Left ventricle myocardium inferior (tissue), 1 donor: Measurements from ENCODE around the gene NANS. TPM values are rescaled to one million over a fixed set of nuclear protein-coding genes. Genes with fewer than 3 reads are reported as not detected.

Experiments used
- DNase-seq: peaks from one replicate; pipeline ENCODE4 v3.0.0-alpha.2; 2020
- H3K27ac ChIP-seq: fragments of 200-600 bp; replicated peaks from 2 replicates; pipeline ENCODE4 v1.8.0; 2021
- H3K27me3 ChIP-seq: fragments of 200-600 bp; 2 replicates; pipeline ENCODE4 v1.8.0; 2021; ENCODE audit warnings: low read depth
- H3K36me3 ChIP-seq: fragments of 200-600 bp; 2 replicates; pipeline ENCODE4 v1.8.0; 2021
- H3K4me1 ChIP-seq: fragments of 200-600 bp; 2 replicates; pipeline ENCODE4 v1.8.0; 2021
- H3K4me3 ChIP-seq: fragments of 200-600 bp; 2 replicates; pipeline ENCODE4 v1.8.0; 2021; ENCODE audit warnings: mild to moderate bottlenecking, moderate library complexity
- H3K9me3 ChIP-seq: fragments of 200-600 bp; replicated peaks from 2 replicates; pipeline ENCODE4 v1.8.0; 2021
- CTCF ChIP-seq: fragments of 200-600 bp; IDR thresholded peaks from 2 replicates; pipeline ENCODE4 v1.8.0; 2021; ENCODE audit warnings: antibody characterized with exemption, mild to moderate bottlenecking, borderline replicate concordance
- intact Hi-C: fragments of 100-400 bp; cut with micrococcal nuclease; formaldehyde crosslinking; loops from one replicate; pipeline ENCODE4 v1.11.0; 2022
- total RNA-seq: library from RNA; stranded (reverse); fragmentation: NEBNext Ultra II Directional; extraction: Animal tissue kit (Norgen Biotek cat#: 25700); gene quantifications from one replicate; pipeline ENCODE4 v1.2.1, GENCODE V29; 2021
- donor health status: DM: no; HTN: yes; CAD: no; lungs with severe emphysema.

The NANS gene
- total RNA-seq, 1 donor from 2014 or later = 38.6 TPM

GRCh38 chr9:98049288-98050072 is 7.1 kb upstream of the NANS start:
- Histone ChIP-seq H3K9me3 (no peaks in the 10 kb centered on the region), H3K4me1 (no peaks in the 10 kb centered on the region), H3K27me3 (no peaks in the 10 kb centered on the region), H3K27ac (no peak overlapping the region), H3K4me3 (no peak overlapping the region), H3K36me3 (no peaks in the 10 kb centered on the region)
- no peak for DNase-seq
- TF ChIP-seq CTCF = no peak
- intact Hi-C loops = no loop called here

- Histone ChIP-seq H3K27ac (no peak overlapping the region), H3K9me3 (no peaks in the 10 kb centered on the region), H3K36me3 (no peaks in the 10 kb centered on the region), H3K4me1 (no peaks in the 10 kb centered on the region), H3K27me3 (no peaks in the 10 kb centered on the region), H3K4me3 (no peak overlapping the region)
- intact Hi-C loops = no loop called here
- no peak for DNase-seq
- TF ChIP-seq CTCF = no peak
Observed at GRCh38 chr9:98050351-98050750, 6.2 kb upstream of the NANS start.

GRCh38 chr9:98054376-98054951 is 2.1 kb upstream of the NANS start:
- intact Hi-C loops = no loop called here
- no peak for TF ChIP-seq CTCF
- H3K9me3 ChIP-seq = no peaks in the 10 kb centered on the region
- no peaks in the 10 kb centered on the region for H3K27me3 ChIP-seq
- H3K27ac ChIP-seq = no peak overlapping the region
- no peak for DNase-seq
- no peaks in the 10 kb centered on the region for H3K36me3 ChIP-seq
- peaks cover 31% of the 10 kb centered on the region for H3K4me1 ChIP-seq
- H3K4me3 ChIP-seq = no peak overlapping the region

GRCh38 chr9:98057138-98057799 is 737 bp downstream of the NANS start:
- peak overlapping the region; percentile 89 for H3K27ac ChIP-seq
- intact Hi-C loops = no loop called here
- no peaks in the 10 kb centered on the region for H3K9me3 ChIP-seq
- peaks cover 31% of the 10 kb centered on the region for H3K4me1 ChIP-seq
- no peak for DNase-seq
- H3K36me3 ChIP-seq = peaks cover 17% of the 10 kb centered on the region
- no peaks in the 10 kb centered on the region for H3K27me3 ChIP-seq
- no peak for TF ChIP-seq CTCF
- peak overlapping the region; percentile 79 for H3K4me3 ChIP-seq

- no peak for TF ChIP-seq CTCF
- DNase-seq = no peak
- no peak overlapping the region for H3K27ac ChIP-seq
- no peaks in the 10 kb centered on the region for H3K9me3 ChIP-seq
- intact Hi-C loops = no loop called here
- peaks cover 19% of the 10 kb centered on the region for H3K4me1 ChIP-seq
- no peak overlapping the region for H3K4me3 ChIP-seq
- H3K36me3 ChIP-seq = peaks cover 48% of the 10 kb centered on the region
- no peaks in the 10 kb centered on the region for H3K27me3 ChIP-seq
Observed at GRCh38 chr9:98062161-98062560, 5.6 kb downstream of the NANS start.
